Neural cell (in vitro differentiated cells): ENCODE measurements around the gene STON2. TPM values are rescaled to one million over a fixed set of nuclear protein-coding genes. Genes with fewer than 3 reads are reported as not detected.

Source experiments
- polyA plus RNA-seq: library from polyadenylated mRNA; depleted of rRNA; stranded (reverse); fragments of >200 nt; gene quantifications from 2 replicates; pipeline ENCODE4 v1.2.3, GENCODE V29; 2014
- small RNA-seq, 3 experiments: library from RNA; depleted of rRNA; stranded (forward); fragments of <200 nt; gene quantifications; one replicate each; pipeline ENCODE3, GENCODE V24; 2012

The STON2 gene
- polyA plus RNA-seq, 1 donor from 2014 or later: 11.3 TPM

Small RNA genes lying within 50 kb of the gene (small RNA-seq; reads per million reads assigned to genes)
- gene DYNLL1P1: 0 reads per million in 3 experiments
- gene DYNLL1P2: 0 reads per million in 3 experiments

Other genes starting within 250 kb of the STON2 start
- gene GTF2A1, start 179.4 kb downstream of the STON2 start, polyA plus RNA-seq: 29.2 and 37.3 TPM in 2 replicates
- 36.0 and 39.7 TPM in 2 replicates for gene SEL1L, start 133.5 kb upstream of the STON2 start, polyA plus RNA-seq